ENCODE measurements around the gene NATD1.
"Not testable (repeated sequence)": the region's sequence is repeated elsewhere in the genome, so short reads cannot be mapped to it uniquely, and the experiment has no call there.

The NATD1 gene

GRCh38 chr17:21247552-21248258 lies 5.5 kb downstream of the NATD1 start:
- no peak for DNase-seq

GRCh38 chr17:21246698-21247097 lies 6.5 kb downstream of the NATD1 start:
- no peak for DNase-seq

GRCh38 chr17:21245639-21246084 lies 7.5 kb downstream of the NATD1 start:
- DNase-seq: no peak

GRCh38 chr17:21243516-21244303 lies 9.5 kb downstream of the NATD1 start:
- DNase-seq: no peak

GRCh38 chr17:21242780-21243515 lies 10.3 kb downstream of the NATD1 start:
- no peak for DNase-seq

GRCh38 chr17:21242026-21242697 lies 11.0 kb downstream of the NATD1 start:
- DNase-seq: no peak

- no peak for DNase-seq
These were observed 11.6 kb downstream of the NATD1 start for GRCh38 chr17:21241564-21241963.

- no peak for DNase-seq
These were observed 12.7 kb downstream of the NATD1 start for GRCh38 chr17:21240369-21241055.

- no peak for DNase-seq
These were observed 13.4 kb downstream of the NATD1 start for GRCh38 chr17:21239680-21240368.

- no peak for DNase-seq
These were observed 17.3 kb downstream of the NATD1 start for GRCh38 chr17:21235921-21236320.

GRCh38 chr17:21233581-21234347 lies 19.4 kb downstream of the NATD1 start:
- DNase-seq: no peak

- no peak for DNase-seq
These were observed 21.0 kb downstream of the NATD1 start for GRCh38 chr17:21232033-21232749.

GRCh38 chr17:21231533-21231932 lies 21.7 kb downstream of the NATD1 start:
- no peak for DNase-seq

GRCh38 chr17:21228845-21229244 lies 24.4 kb downstream of the NATD1 start:
- no peak for DNase-seq

GRCh38 chr17:21228111-21228510 lies 25.1 kb downstream of the NATD1 start:
- no peak for DNase-seq

GRCh38 chr17:21227277-21227676 lies 25.9 kb downstream of the NATD1 start:
- DNase-seq: not testable (repeated sequence)

GRCh38 chr17:21223086-21223485 lies 30.1 kb downstream of the NATD1 start:
- no peak for DNase-seq

GRCh38 chr17:21218831-21219380 lies 34.3 kb downstream of the NATD1 start:
- no peak for DNase-seq

GRCh38 chr17:21218101-21218500 lies 35.1 kb downstream of the NATD1 start:
- no peak for DNase-seq

Data from right kidney (tissue), 1 donor.